HepG2 (cell line): Measurements from ENCODE around the gene HEBP1. TPM values are rescaled to one million over a fixed set of nuclear protein-coding genes. Genes with fewer than 3 reads are reported as not detected.

Experiments used
- ATAC-seq: fragments of 200-7000 bp; cut with Tn5 transposase; 3 replicates; pipeline ENCODE4 v1.9.1; 2020; ENCODE audit warnings: mild to moderate bottlenecking, moderate library complexity
- BruUV-seq: library from RNA; stranded (reverse); fragments of 400-500 nt; replicated peaks from 2 replicates; lab custom pipeline; 2021; lab: Mats Ljungman, UMichigan
- CTCF ChIA-PET: fragments of 300-600 bp; formaldehyde crosslinking; extraction: SDS; loops from one replicate; lab custom pipeline; 2021; ENCODE audit warnings: low total read pairs, inconsistent platforms, low intra/inter-chr PET ratio; lab: Yijun Ruan, JAX
- POLR2A ChIA-PET: fragments of 350-600 bp; sonication (Branson Sonifier 250); formaldehyde crosslinking; loops from one replicate; lab custom pipeline; 2020; ENCODE audit warnings: antibody characterized with exemption, inconsistent platforms; lab: Yijun Ruan, JAX
- DNase-seq: peaks from one replicate; pipeline ENCODE4 v3.0.0-alpha.2; 2015; ENCODE audit warnings: low spot score
- FAIRE-seq: peaks from 3 replicates; lab custom pipeline; 2011; peaks lifted over from hg19 to GRCh38; lab: Jason Lieb, UNC
- H2AFZ ChIP-seq: one replicate; pipeline ENCODE4 v1.6.1; 2011; ENCODE audit warnings: low read length, inconsistent platforms
- H3K27ac ChIP-seq: fragments of 300-600 bp; 3 replicates; pipeline ENCODE4 v1.8.0; 2011; ENCODE audit warnings: mixed run types, mild to moderate bottlenecking, mixed read lengths, low read length, inconsistent platforms; ENCODE audit not compliant: insufficient read depth; ENCODE audit errors: extremely low read length
- H3K27me3 ChIP-seq, 2 experiments: fragments of 200-600 bp in 1 of 2; 2 replicates in 1 of 2; 3 replicates in 1 of 2; pipeline versions ENCODE4 v1.6.0 to v1.8.0; 2011; ENCODE audit warnings: low read length in 2 of 2, mild to moderate bottlenecking in 2 of 2, moderate library complexity in 2 of 2, inconsistent platforms in 1 of 2; ENCODE audit not compliant: insufficient read depth in 2 of 2, control insufficient read depth in 1 of 2
- H3K36me3 ChIP-seq, 2 experiments: fragments of 200-600 bp in 1 of 2; replicated peaks in 1 of 2; 2 replicates in 1 of 2; 3 replicates in 1 of 2; pipeline versions ENCODE4 v1.5.1 to v1.8.0; 2011; ENCODE audit warnings: low read length in 2 of 2, inconsistent platforms in 1 of 2; ENCODE audit not compliant: insufficient read depth in 2 of 2, control insufficient read depth in 1 of 2
- H3K4me1 ChIP-seq: 2 replicates; pipeline ENCODE4 v1.5.1; 2012; ENCODE audit warnings: low read length, inconsistent platforms; ENCODE audit not compliant: insufficient read depth
- H3K4me2 ChIP-seq: 2 replicates; pipeline ENCODE4 v1.6.0; 2011; ENCODE audit warnings: low read depth, low read length, inconsistent platforms
- H3K4me3 ChIP-seq, 3 experiments: fragments of 200-600 bp in 1 of 3; sonication (generic), shearing (Covaris generic) in 1 of 3; replicated peaks in 1 of 3; 2 replicates each; pipeline ENCODE4 v1.5.1; 2011 to 2016; ENCODE audit warnings: low read length in 3 of 3, inconsistent platforms in 2 of 3, low read depth in 2 of 3, mild to moderate bottlenecking in 2 of 3, control low read depth in 1 of 3, mixed read lengths in 1 of 3; ENCODE audit not compliant: insufficient read depth in 1 of 3
- H3K79me2 ChIP-seq: one replicate; pipeline ENCODE4 v1.6.1; 2011; ENCODE audit warnings: low read length, inconsistent platforms; ENCODE audit not compliant: insufficient read depth
- H3K9ac ChIP-seq: 2 replicates; pipeline ENCODE4 v1.6.0; 2011; ENCODE audit warnings: mild to moderate bottlenecking, low read depth, low read length, inconsistent platforms; ENCODE audit not compliant: insufficient read depth
- H3K9me3 ChIP-seq: 2 replicates; pipeline ENCODE4 v1.5.1; 2012; ENCODE audit warnings: mild to moderate bottlenecking, low read length
- H4K20me1 ChIP-seq: 2 replicates; pipeline ENCODE4 v1.6.0; 2011; ENCODE audit warnings: inconsistent platforms, mild to moderate bottlenecking, low read length, moderate library complexity; ENCODE audit not compliant: insufficient read depth
- CCDC6 ChIP-seq: sonication (generic); formaldehyde crosslinking; IDR thresholded peaks from 2 replicates; pipeline ENCODE4 v1.8.1; 2022; ENCODE audit warnings: mild to moderate bottlenecking, missing genetic modification reagents, moderate library complexity
- DNMT3B ChIP-seq: conservative IDR thresholded peaks from 2 replicates; pipeline ENCODE4 v1.6.1; 2016; ENCODE audit warnings: missing biosample characterization, control low read depth
- HHEX ChIP-seq: IDR thresholded peaks from 2 replicates; pipeline ENCODE4 v1.6.1; 2016; ENCODE audit warnings: control low read depth
- MLX ChIP-seq: IDR thresholded peaks from 2 replicates; pipeline ENCODE4 v1.6.1; 2016
- MYNN ChIP-seq: sonication (generic); formaldehyde crosslinking; IDR thresholded peaks from 2 replicates; pipeline ENCODE4 v1.4.0; 2020; ENCODE audit warnings: mild to moderate bottlenecking, low read depth, missing genetic modification reagents
- RBM39 ChIP-seq: fragments of 200-400 bp; formaldehyde crosslinking; IDR thresholded peaks from one replicate; pipeline ENCODE4 v1.6.1; 2018; ENCODE audit warnings: antibody characterized with exemption, mild to moderate bottlenecking, low read depth, low read length; ENCODE audit not compliant: poor library complexity, severe bottlenecking
- STAT5B ChIP-seq: sonication (generic); formaldehyde crosslinking; IDR thresholded peaks from 2 replicates; pipeline ENCODE4 v1.4.0; 2020; ENCODE audit warnings: missing genetic modification reagents
- TERF1 ChIP-seq: sonication (generic); formaldehyde crosslinking; IDR thresholded peaks from 2 replicates; pipeline ENCODE4 v1.8.0; 2022; ENCODE audit warnings: mild to moderate bottlenecking, missing genetic modification reagents, moderate library complexity
- ZFP62 ChIP-seq: sonication (generic); formaldehyde crosslinking; IDR thresholded peaks from 2 replicates; pipeline ENCODE4 v1.4.0; 2020; ENCODE audit warnings: missing genetic modification reagents
- ZNF282 ChIP-seq: fragments of 450-650 bp; IDR thresholded peaks from 2 replicates; pipeline ENCODE4 v1.6.1; 2018; ENCODE audit not compliant: partially characterized antibody
- ZNF431 ChIP-seq: sonication (generic); formaldehyde crosslinking; IDR thresholded peaks from 2 replicates; pipeline ENCODE4 v1.9.0; 2022; ENCODE audit warnings: missing genetic modification reagents, low read depth, mild to moderate bottlenecking, borderline replicate concordance
- ZNF577 ChIP-seq: sonication (generic); formaldehyde crosslinking; IDR thresholded peaks from 2 replicates; pipeline ENCODE4 v1.4.0; 2020; ENCODE audit warnings: mild to moderate bottlenecking, low read depth, missing genetic modification reagents, borderline replicate concordance
- ZNF75D ChIP-seq: sonication (generic); formaldehyde crosslinking; IDR thresholded peaks from 2 replicates; pipeline ENCODE4 v1.8.1; 2023; ENCODE audit warnings: missing genetic modification reagents, mild to moderate bottlenecking, borderline replicate concordance
- ZSCAN9 ChIP-seq: IDR thresholded peaks from 2 replicates; pipeline ENCODE4 v1.6.1; 2016; ENCODE audit warnings: borderline replicate concordance
- WGBS: methylation state at CpG from one replicate; pipeline ENCODE4 v1.1.6; 2017; ENCODE audit warnings: low lambda C conversion rate; 5-methylcytosine and 5-hydroxymethylcytosine counted together
- in situ Hi-C: cut with HindIII; loops from 2 replicates; pipeline ENCODE4 v1.10.0; 2017; ENCODE audit warnings: low pct_unique_long_range_greater_than_20kb; ENCODE audit not compliant: extremely low pct_ligation_motif_present
- intact Hi-C: fragments of 100-400 bp; cut with micrococcal nuclease; formaldehyde crosslinking; loops from one replicate; pipeline ENCODE4 v1.10.0; 2022; ENCODE audit not compliant: unreplicated experiment
- polyA plus RNA-seq, 8 experiments: library from polyadenylated mRNA; depleted of rRNA in 3 of 8; stranded (reverse) in 7 of 8; unstranded in 1 of 8; fragments of >200 nt; fragmentation: Illumina TruSeq in 4 of 8; extraction: Trizol in 4 of 8; gene quantifications; 2 replicates each; pipeline versions ENCODE4 v1.2.1 to v1.2.3, GENCODE V29; 2011 to 2016; ENCODE audit warnings: low read depth in 4 of 8, missing spikeins in 1 of 8, mixed read lengths in 1 of 8; ENCODE audit not compliant: insufficient read depth in 1 of 8
- total RNA-seq, 5 experiments: library from RNA; depleted of rRNA; stranded (reverse); fragments of >200 nt; fragmentation: Illumina TruSeq; extraction: Trizol; gene quantifications; 2 replicates each; pipeline ENCODE4 v1.2.3, GENCODE V29; 2016; ENCODE audit warnings: low read depth in 1 of 5
- TF ChIP-seq, protein P1 (sequence below): sonication (generic); formaldehyde crosslinking; IDR thresholded peaks from 2 replicates; pipeline ENCODE4 v1.4.0; 2020; ENCODE audit warnings: missing genetic modification reagents, borderline replicate concordance
- TF ChIP-seq, protein P2 (sequence below): sonication (generic); formaldehyde crosslinking; IDR thresholded peaks from 2 replicates; pipeline ENCODE4 v1.4.0; 2020; ENCODE audit warnings: missing genetic modification reagents, low read depth, mild to moderate bottlenecking, borderline replicate concordance

HEBP1 gene
- total and polyA plus RNA-seq, 2 of the 13 experiments (the other 11 are each of a cell fraction or from before 2014, with no cell fraction given) = 7.8 to 9.4 TPM

- no peak for TF ChIP-seq MLX
- TF ChIP-seq ZFP62 (CRISPR knock-in tag) = no peak
- no peak for TF ChIP-seq CCDC6 (CRISPR knock-in tag)
- TF ChIP-seq, protein P1, sequence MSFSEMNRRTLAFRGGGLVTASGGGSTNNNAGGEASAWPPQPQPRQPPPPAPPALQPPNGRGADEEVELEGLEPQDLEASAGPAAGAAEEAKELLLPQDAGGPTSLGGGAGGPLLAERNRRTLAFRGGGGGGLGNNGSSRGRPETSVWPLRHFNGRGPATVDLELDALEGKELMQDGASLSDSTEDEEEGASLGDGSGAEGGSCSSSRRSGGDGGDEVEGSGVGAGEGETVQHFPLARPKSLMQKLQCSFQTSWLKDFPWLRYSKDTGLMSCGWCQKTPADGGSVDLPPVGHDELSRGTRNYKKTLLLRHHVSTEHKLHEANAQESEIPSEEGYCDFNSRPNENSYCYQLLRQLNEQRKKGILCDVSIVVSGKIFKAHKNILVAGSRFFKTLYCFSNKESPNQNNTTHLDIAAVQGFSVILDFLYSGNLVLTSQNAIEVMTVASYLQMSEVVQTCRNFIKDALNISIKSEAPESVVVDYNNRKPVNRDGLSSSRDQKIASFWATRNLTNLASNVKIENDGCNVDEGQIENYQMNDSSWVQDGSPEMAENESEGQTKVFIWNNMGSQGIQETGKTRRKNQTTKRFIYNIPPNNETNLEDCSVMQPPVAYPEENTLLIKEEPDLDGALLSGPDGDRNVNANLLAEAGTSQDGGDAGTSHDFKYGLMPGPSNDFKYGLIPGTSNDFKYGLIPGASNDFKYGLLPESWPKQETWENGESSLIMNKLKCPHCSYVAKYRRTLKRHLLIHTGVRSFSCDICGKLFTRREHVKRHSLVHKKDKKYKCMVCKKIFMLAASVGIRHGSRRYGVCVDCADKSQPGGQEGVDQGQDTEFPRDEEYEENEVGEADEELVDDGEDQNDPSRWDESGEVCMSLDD (CRISPR knock-in tag) = no peak
- TF ChIP-seq ZNF431 (CRISPR knock-in tag) = no peak
Observed at GRCh38 chr12:12952036-12952435, 48.0 kb downstream of the HEBP1 start, which contains the start of gene GPRC5D (continued).

GRCh38 chr12:12951504-12951903 is 48.6 kb downstream of the HEBP1 start:
- H3K9me3 ChIP-seq = no peaks in the 10 kb centered on the region
- H3K9ac ChIP-seq = no peak overlapping the region
- CTCF ChIA-PET = no interaction called here
- H3K27ac ChIP-seq = no peak overlapping the region
- 100% methylated on average over 1 of the region's 1 CpG for WGBS
- peaks cover 0 to 4% of the 10 kb centered on the region in 2 experiments; a peak in 2 of 5 replicates for H3K36me3 ChIP-seq
- H3K4me2 ChIP-seq = no peak overlapping the region
- H3K79me2 ChIP-seq = no peaks in the 10 kb centered on the region
- BruUV-seq = no TSS peak
- FAIRE-seq (no peak), ATAC-seq (no peak), DNase-seq (no peak)
- in situ Hi-C loops = no loop called here
- H2AFZ ChIP-seq = no peak overlapping the region
- no peak overlapping the region for H3K4me3 ChIP-seq
- POLR2A ChIA-PET = no interaction called here
- no peaks in the 10 kb centered on the region for H3K27me3 ChIP-seq
- H3K4me1 ChIP-seq = peaks cover 42% of the 10 kb centered on the region
- no peaks in the 10 kb centered on the region for H4K20me1 ChIP-seq
- intact Hi-C loops = no loop called here
- no peak for TF ChIP-seq ZNF282
- no peak for TF ChIP-seq HHEX (CRISPR knock-in tag)
- TF ChIP-seq ZNF75D (CRISPR knock-in tag) = no peak
- no peak for TF ChIP-seq STAT5B (CRISPR knock-in tag)
- TF ChIP-seq ZNF577 (CRISPR knock-in tag) = no peak
- no peak for TF ChIP-seq DNMT3B
- TF ChIP-seq ZSCAN9 (CRISPR knock-in tag) = no peak
- TF ChIP-seq TERF1 (CRISPR knock-in tag) = no peak
- TF ChIP-seq, protein P2, sequence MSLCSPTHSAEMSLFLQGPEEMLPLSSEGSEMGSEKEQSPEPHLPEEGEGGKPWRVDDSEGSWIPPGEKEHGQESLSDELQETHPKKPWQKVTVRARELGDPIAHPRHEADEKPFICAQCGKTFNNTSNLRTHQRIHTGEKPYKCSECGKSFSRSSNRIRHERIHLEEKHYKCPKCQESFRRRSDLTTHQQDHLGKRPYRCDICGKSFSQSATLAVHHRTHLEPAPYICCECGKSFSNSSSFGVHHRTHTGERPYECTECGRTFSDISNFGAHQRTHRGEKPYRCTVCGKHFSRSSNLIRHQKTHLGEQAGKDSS = no peak
- no peak for TF ChIP-seq MYNN (CRISPR knock-in tag)
- TF ChIP-seq, protein P1 (CRISPR knock-in tag) = no peak
- no peak for TF ChIP-seq RBM39
